ENCODE data around the gene PTN. TPM values are rescaled to one million over a fixed set of nuclear protein-coding genes. Genes with fewer than 3 reads are reported as not detected.

The PTN gene, protein sequence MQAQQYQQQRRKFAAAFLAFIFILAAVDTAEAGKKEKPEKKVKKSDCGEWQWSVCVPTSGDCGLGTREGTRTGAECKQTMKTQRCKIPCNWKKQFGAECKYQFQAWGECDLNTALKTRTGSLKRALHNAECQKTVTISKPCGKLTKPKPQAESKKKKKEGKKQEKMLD
- 576 TPM for total RNA-seq

DNA sequence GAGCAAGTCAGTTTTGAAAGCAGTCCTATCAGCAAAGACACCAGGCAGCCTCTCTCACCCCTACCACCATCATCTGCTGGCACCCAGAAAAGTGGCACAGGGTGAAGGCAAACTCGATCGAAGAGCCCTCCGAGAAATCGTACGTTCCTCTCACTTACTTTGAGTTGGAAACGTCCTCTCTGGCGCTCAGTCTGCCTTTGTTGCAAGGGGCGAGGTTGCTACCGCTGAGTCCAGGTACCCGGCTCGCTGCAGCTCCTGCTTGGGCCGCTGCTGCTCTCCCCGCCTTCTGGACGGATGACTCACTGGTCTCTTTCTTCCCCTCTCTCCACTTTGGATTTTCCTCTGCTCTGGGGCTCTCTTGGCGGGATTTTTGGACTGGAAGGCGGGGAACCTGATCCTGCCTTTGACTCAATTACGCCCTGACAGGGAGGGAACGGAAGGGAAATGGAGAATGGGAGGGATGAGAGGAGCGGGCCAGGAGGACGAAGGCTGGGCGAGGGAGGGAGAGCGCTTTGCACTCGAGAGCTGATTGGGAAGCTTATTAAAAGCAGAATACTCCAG, at the start of gene PTN:
TSS of gene PTN (minus strand) at position 453 of the 561 bp plus-strand sequence. CDS start 88,760 bp downstream, outside the sequence.

Small RNA genes within 50 kb of the gene (small RNA-seq; reads per million reads assigned to genes)
- gene RF00136: 0.18 reads per million

All from diencephalon (tissue), 1 donor.